A673 (cell line): ENCODE data around the gene SORBS2. TPM values are rescaled to one million over a fixed set of nuclear protein-coding genes. Genes with fewer than 3 reads are reported as not detected.

Source experiments
- BruUV-seq: library from RNA; stranded (reverse); fragments of 400-500 nt; replicated peaks from 2 replicates; lab custom pipeline; 2021; lab: Mats Ljungman, UMichigan
- CTCF ChIA-PET: fragments of 300-600 bp; sonication (Branson Sonifier 250); formaldehyde crosslinking; loops from one replicate; lab custom pipeline; 2022; ENCODE audit warnings: antibody characterized with exemption; lab: Charles Lee
- POLR2A ChIA-PET: fragments of 300-600 bp; sonication (Branson Sonifier 250); formaldehyde crosslinking; loops from one replicate; lab custom pipeline; 2022; ENCODE audit warnings: antibody characterized with exemption; ENCODE audit not compliant: low non-redundant PET; lab: Charles Lee
- DNase-seq: peaks from one replicate; pipeline ENCODE4 v3.0.0-alpha.2; 2015; ENCODE audit warnings: low spot score
- H3K27ac ChIP-seq: fragments of 200-600 bp; sonication (generic); 2 replicates; pipeline ENCODE4 v1.5.1; 2016; ENCODE audit warnings: mixed run types, low read depth, mild to moderate bottlenecking, mixed read lengths, antibody characterized with exemption, low read length; ENCODE audit not compliant: poor library complexity, severe bottlenecking
- H3K27me3 ChIP-seq: fragments of 200-600 bp; sonication (generic); replicated peaks from 2 replicates; pipeline ENCODE4 v1.6.1; 2017; ENCODE audit warnings: mixed run types, low read depth, mild to moderate bottlenecking, mixed read lengths, antibody characterized with exemption, low read length; ENCODE audit not compliant: insufficient read depth, poor library complexity
- H3K36me3 ChIP-seq: fragments of 200-600 bp; sonication (generic); 2 replicates; pipeline ENCODE4 v1.6.1; 2016; ENCODE audit warnings: mixed run types, mild to moderate bottlenecking, mixed read lengths, antibody characterized with exemption, low read length; ENCODE audit not compliant: insufficient read depth, poor library complexity, severe bottlenecking
- H3K4me1 ChIP-seq: fragments of 200-600 bp; sonication (generic); 2 replicates; pipeline ENCODE4 v1.6.1; 2017; ENCODE audit warnings: mixed run types, mild to moderate bottlenecking, mixed read lengths, antibody characterized with exemption, low read length; ENCODE audit not compliant: insufficient read depth, poor library complexity, severe bottlenecking
- H3K4me3 ChIP-seq: fragments of 200-600 bp; sonication (generic); 2 replicates; pipeline ENCODE4 v1.5.1; 2016; ENCODE audit warnings: low read depth, mixed run types, mild to moderate bottlenecking, mixed read lengths, low read length; ENCODE audit not compliant: poor library complexity, severe bottlenecking
- H3K9me3 ChIP-seq: fragments of 200-600 bp; sonication (generic); 2 replicates; pipeline ENCODE4 v1.6.1; 2016; ENCODE audit warnings: mixed run types, low read depth, mild to moderate bottlenecking, mixed read lengths, antibody characterized with exemption, low read length; ENCODE audit not compliant: poor library complexity, severe bottlenecking
- EZH2 ChIP-seq: fragments of 200-600 bp; sonication (generic); IDR thresholded peaks from 2 replicates; pipeline ENCODE4 v1.6.1; 2017; ENCODE audit warnings: borderline replicate concordance, low read depth, mild to moderate bottlenecking, mixed read lengths, antibody characterized with exemption, low read length; ENCODE audit not compliant: poor library complexity, severe bottlenecking
- intact Hi-C: fragments of 100-400 bp; cut with micrococcal nuclease; formaldehyde crosslinking; loops from one replicate; pipeline ENCODE4 v1.10.0; 2022; ENCODE audit not compliant: unreplicated experiment
- total RNA-seq: library from RNA; stranded (reverse); gene quantifications from 2 replicates; pipeline ENCODE4 v1.2.3, GENCODE V29; 2021
- TF ChIP-seq, protein P1 (sequence below): fragments of 300-800, 200-600 bp; sonication (generic); conservative IDR thresholded peaks from 2 replicates; pipeline ENCODE4 v1.5.1; 2017; ENCODE audit warnings: low read depth, mild to moderate bottlenecking, antibody characterized with exemption, low read length, moderate library complexity, mixed read lengths

Gene SORBS2
- total RNA-seq, 1 experiment from 2014 or later, result not detected

DNA sequence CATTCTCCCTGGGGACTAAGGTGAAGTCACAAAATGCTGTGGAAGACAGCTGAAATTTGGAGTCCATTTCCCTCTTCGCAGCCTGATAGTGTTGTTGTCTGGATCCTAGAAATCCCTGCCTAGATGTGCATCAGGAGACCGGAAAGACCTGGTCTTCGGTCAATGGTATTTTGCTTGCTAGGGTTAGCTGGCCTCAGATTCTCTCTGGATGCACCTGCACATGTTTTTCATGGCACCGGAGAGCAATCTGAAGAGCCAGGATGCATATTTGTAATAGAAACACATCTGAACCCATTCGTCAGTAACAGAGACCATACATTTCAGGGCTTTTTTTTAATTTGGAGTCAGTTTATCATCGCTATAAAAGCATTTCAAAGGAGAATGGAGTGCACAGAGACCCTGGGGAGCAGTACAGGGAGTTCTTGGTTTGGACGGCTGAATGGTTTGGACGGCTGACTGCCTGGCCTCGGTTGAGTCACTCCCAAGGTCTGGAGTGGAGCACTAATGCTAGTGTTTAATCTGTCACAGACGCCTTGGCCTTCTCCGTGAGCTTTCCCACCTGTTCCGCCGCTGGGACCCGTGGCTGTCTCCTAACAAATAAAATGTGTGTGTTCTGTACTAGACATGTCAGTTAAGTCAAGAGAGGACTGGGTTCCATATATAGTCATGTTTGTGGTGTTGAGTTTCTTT, 269.2 kb downstream of the SORBS2 start:
- Histone ChIP-seq H3K9me3 (no peaks in the 10 kb centered on the region), H3K4me1 (no peaks in the 10 kb centered on the region), H3K36me3 (no peaks in the 10 kb centered on the region), H3K4me3 (no peak overlapping the region), H3K27me3 (peaks cover 22% of the 10 kb centered on the region), H3K27ac (no peak overlapping the region)
- CTCF ChIA-PET, result no interaction called here
- DNase-seq, result no peak
- POLR2A ChIA-PET, result no interaction called here
- TF ChIP-seq, protein P1, sequence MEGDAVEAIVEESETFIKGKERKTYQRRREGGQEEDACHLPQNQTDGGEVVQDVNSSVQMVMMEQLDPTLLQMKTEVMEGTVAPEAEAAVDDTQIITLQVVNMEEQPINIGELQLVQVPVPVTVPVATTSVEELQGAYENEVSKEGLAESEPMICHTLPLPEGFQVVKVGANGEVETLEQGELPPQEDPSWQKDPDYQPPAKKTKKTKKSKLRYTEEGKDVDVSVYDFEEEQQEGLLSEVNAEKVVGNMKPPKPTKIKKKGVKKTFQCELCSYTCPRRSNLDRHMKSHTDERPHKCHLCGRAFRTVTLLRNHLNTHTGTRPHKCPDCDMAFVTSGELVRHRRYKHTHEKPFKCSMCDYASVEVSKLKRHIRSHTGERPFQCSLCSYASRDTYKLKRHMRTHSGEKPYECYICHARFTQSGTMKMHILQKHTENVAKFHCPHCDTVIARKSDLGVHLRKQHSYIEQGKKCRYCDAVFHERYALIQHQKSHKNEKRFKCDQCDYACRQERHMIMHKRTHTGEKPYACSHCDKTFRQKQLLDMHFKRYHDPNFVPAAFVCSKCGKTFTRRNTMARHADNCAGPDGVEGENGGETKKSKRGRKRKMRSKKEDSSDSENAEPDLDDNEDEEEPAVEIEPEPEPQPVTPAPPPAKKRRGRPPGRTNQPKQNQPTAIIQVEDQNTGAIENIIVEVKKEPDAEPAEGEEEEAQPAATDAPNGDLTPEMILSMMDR, result no peak
- TF ChIP-seq EZH2, result no peak
- intact Hi-C loops, result no loop called here
- no TSS peak for BruUV-seq

GRCh38 chr4:185541251-185541727, 270.7 kb downstream of the SORBS2 start:
- Histone ChIP-seq H3K9me3 (no peaks in the 10 kb centered on the region), H3K4me3 (no peak overlapping the region), H3K27me3 (peaks cover 30% of the 10 kb centered on the region), H3K27ac (no peak overlapping the region), H3K36me3 (no peaks in the 10 kb centered on the region), H3K4me1 (no peaks in the 10 kb centered on the region)
- CTCF ChIA-PET, result no interaction called here
- TF ChIP-seq, protein P1, result no peak
- no peak for TF ChIP-seq EZH2
- POLR2A ChIA-PET, result no interaction called here
- BruUV-seq, result no TSS peak
- no peak for DNase-seq
- intact Hi-C loops, result no loop called here

DNA sequence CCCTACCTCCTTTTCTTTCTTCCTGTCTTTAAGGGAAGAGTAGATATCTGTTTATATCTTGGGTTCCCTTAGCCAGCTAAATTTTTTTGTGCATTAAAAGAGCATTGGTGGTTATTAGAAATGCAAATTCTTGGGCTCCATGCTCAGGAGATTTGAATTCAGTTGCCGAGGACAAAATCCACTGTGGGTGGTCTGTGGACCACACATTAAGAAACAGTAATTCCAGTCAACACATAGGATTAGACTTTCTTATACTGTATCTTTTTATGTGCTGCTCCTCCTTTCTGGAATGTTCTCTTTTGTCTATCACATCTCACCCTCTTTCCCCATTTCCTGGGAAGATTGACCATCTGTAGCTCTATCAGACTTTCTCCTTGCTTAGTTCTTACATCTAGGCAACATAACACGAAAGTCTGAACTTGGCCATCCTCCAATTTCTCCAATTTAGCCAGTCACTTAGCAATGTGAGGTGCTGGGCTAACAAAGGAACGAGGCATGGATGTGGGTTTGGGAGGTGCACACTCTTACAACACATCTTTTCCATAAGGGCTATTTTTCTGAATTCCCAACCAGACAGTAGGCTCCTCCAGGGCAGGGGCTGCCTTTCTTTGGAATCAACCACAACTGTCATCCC, 271.4 kb downstream of the SORBS2 start:
- intact Hi-C loops, result no loop called here
- POLR2A ChIA-PET, result no interaction called here

More for the DNA sequence above, 271.4 kb downstream of the SORBS2 start:
- Histone ChIP-seq H3K9me3 (no peaks in the 10 kb centered on the region), H3K4me1 (no peaks in the 10 kb centered on the region), H3K27ac (no peak overlapping the region), H3K27me3 (peaks cover 37% of the 10 kb centered on the region), H3K4me3 (no peak overlapping the region), H3K36me3 (no peaks in the 10 kb centered on the region)
- no TSS peak for BruUV-seq
- CTCF ChIA-PET, result no interaction called here
- TF ChIP-seq, protein P1, result no peak
- TF ChIP-seq EZH2, result no peak
- no peak for DNase-seq
